HUES64 (cell line): Measurements from ENCODE around the gene GMPPB.

Source experiments
- H3K27ac ChIP-seq: 2 replicates; pipeline ENCODE4 v1.7.0; 2013; ENCODE audit warnings: low read depth, low read length, inconsistent platforms
- H3K27me3 ChIP-seq: 2 replicates; pipeline ENCODE4 v1.6.1; 2013; ENCODE audit warnings: mild to moderate bottlenecking, low read length; ENCODE audit not compliant: insufficient read depth
- H3K36me3 ChIP-seq: 2 replicates; pipeline ENCODE4 v1.6.1; 2013; ENCODE audit warnings: mild to moderate bottlenecking, low read length; ENCODE audit not compliant: insufficient read depth
- H3K4me1 ChIP-seq: 2 replicates; pipeline ENCODE4 v1.6.1; 2013; ENCODE audit warnings: mild to moderate bottlenecking, low read length, moderate library complexity; ENCODE audit not compliant: insufficient read depth
- H3K4me3 ChIP-seq: 2 replicates; pipeline ENCODE4 v1.5.1; 2013; ENCODE audit warnings: mild to moderate bottlenecking, low read length, moderate library complexity
- H3K9ac ChIP-seq: 2 replicates; pipeline ENCODE4 v1.6.1; 2013; ENCODE audit warnings: mild to moderate bottlenecking, low read depth, low read length
- H3K9me3 ChIP-seq: 2 replicates; pipeline ENCODE4 v1.6.1; 2013; ENCODE audit warnings: low read depth, low read length; ENCODE audit not compliant: insufficient read depth
- WGBS: fragments of 150-250, 120-280 bp; methylation state at CpG from one replicate; pipeline ENCODE4 v1.1.7; 2013; ENCODE audit warnings: missing lambda C conversion rate; 5-methylcytosine and 5-hydroxymethylcytosine counted together

Gene GMPPB

DNA sequence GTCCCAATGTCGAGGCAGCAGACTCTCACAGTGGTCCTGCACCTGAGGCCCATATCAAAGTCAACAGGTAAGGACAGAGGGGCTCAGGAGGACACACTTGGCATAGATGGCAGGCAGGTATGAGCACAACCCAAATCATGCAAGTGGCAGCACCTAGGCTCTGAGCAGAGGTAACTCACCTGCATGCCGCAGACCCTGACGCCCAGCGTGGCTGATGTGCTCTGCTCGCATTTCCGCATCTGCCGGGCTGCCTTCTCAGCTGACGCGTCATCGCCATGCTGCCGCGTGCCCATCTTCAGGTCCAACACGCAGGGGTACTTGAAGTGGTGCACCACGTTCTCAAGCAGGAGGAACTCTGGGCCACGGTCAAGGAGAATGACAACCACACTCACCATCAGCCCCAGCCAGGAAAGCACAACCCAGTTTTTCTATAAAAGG, 4.2 kb upstream of the GMPPB start:
- Histone ChIP-seq H3K27ac (no peak overlapping the region), H3K4me3 (no peak overlapping the region), H3K9ac (no peak overlapping the region), H3K9me3 (no peaks in the 10 kb centered on the region), H3K4me1 (no peaks in the 10 kb centered on the region), H3K36me3 (peaks cover 54% of the 10 kb centered on the region), H3K27me3 (no peaks in the 10 kb centered on the region)
- 96% methylated on average over 15 of the region's 15 CpGs for WGBS

DNA sequence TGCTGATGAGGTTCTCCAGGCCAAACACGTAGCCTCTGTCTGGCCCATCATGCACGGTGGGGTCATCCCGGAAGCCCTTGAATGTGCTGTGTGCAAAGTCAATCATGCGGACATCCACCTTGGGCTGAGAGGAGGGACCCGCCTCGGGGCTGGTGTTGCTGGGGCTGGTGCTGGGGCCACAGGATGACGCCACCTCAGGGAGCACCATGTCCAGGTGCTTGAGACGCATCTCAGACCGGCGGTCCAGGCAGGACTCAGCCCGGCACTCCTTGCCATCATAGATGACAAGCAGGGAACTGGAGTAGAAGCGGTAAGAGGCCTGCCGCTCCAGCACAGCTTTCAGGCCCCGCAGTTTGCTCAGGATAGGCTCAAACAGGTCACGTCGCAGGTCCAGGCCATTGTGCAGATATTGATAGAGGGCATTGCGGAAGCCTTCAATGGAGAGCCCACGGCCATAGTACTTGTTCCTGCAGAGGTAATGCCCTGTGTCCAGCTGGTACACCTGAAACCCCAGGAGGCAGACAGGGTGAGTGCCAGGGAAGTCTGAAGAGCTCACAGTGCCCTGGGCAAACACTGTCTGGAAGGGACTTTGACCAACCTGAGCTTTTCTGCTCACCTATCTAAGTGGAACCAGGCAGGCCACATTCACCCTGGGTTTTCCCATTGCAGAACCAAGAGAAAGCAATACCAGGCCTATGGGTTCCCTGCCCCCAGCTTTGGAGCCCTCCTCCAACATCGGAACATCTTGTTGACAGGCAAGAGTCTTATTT, 3.6 kb upstream of the GMPPB start:
- Histone ChIP-seq H3K27me3 (no peaks in the 10 kb centered on the region), H3K36me3 (peaks cover 52% of the 10 kb centered on the region), H3K4me1 (no peaks in the 10 kb centered on the region; the same call in 1 of the 2 replicates), H3K27ac (no peak overlapping the region), H3K9me3 (no peaks in the 10 kb centered on the region), H3K4me3 (no peak overlapping the region), H3K9ac (no peak overlapping the region)
- 94% methylated on average over 19 of the region's 19 CpGs for WGBS

DNA sequence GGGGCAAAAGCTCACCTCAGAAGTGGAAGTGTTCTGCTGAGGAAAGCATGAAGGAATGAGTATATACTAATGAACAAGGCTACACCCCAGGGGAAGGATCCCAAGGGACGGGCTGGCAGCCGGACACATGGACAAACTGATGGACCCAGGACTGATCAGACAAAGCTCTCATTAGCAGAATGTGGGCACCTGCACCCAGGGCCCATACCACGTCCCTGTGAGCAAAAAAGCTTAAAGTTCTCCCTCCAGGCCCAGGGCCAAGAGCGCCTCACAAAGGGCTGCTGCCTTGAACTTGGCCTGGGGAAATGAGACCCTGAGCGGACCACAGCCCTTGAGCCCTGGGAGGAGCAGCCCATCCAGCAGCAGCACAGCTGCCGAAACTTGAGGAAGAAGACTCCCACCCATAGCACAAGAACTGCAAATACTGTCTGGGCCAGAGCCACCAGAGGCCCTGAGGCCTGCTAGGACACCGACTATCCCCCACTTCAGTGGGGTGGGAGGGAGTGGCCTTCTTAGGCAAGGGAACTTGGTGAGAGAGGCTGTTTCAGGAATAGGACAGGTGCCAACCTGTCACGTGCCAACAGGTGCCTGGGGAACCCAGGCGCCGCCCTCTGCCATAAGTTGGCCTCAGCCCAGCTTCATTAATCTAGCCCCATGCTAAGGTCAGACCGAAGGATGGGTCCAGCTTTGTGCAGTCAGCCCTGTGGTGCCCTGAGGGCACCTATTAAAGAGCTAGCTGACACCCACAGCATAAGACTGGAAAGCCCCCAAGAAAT, 2.3 kb upstream of the GMPPB start:
- H3K27me3 ChIP-seq = no peaks in the 10 kb centered on the region
- H3K9ac ChIP-seq = no peak overlapping the region
- H3K36me3 ChIP-seq = peaks cover 52% of the 10 kb centered on the region
- no peak overlapping the region for H3K4me3 ChIP-seq
- no peaks in the 10 kb centered on the region; the same call in 1 of the 2 replicates for H3K4me1 ChIP-seq
- 95% methylated on average over 11 of the region's 11 CpGs for WGBS
- H3K27ac ChIP-seq = no peak overlapping the region
- no peaks in the 10 kb centered on the region for H3K9me3 ChIP-seq

DNA sequence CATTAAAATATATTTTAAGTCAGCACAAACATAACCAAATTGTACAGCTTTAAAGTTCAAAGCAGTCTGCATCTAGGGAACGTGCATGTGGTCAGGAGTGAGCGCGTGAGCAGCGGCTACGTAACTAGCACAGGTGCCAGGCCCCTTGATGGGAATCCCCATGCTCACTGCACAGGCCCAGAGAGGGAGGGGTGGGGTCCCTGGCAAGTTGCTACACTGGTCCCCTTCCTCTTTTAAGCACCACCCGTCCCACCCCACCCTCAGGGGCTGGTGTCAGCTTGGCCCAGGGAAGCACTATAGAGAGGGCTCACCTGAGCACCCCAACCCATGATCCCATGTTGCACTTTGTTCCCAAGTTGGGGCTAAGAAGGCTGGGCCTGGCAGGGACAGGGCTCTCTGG, 835 bp upstream of the GMPPB start:
- 56% methylated on average over 6 of the region's 6 CpGs for WGBS

GRCh38 chr3:49723296-49723627, 489 bp downstream of the GMPPB start:
- H3K36me3 ChIP-seq = peaks cover 45% of the 10 kb centered on the region
- no peaks in the 10 kb centered on the region for H3K27me3 ChIP-seq
- H3K4me1 ChIP-seq = peaks cover 6% of the 10 kb centered on the region; the same call in 1 of the 2 replicates
- H3K9me3 ChIP-seq = no peaks in the 10 kb centered on the region
- H3K27ac ChIP-seq = peak overlapping the region; percentile 90
- H3K9ac ChIP-seq = peak overlapping the region; percentile 95
- peak overlapping the region; percentile 96 for H3K4me3 ChIP-seq
- WGBS = 4% methylated on average over 20 of the region's 20 CpGs

More for the DNA sequence above, 835 bp upstream of the GMPPB start:
- no peaks in the 10 kb centered on the region for H3K9me3 ChIP-seq
- H3K9ac ChIP-seq = peak overlapping the region; percentile 95
- peak overlapping the region; percentile 91 for H3K27ac ChIP-seq
- peak overlapping the region; percentile 96 for H3K4me3 ChIP-seq
- peaks cover 47% of the 10 kb centered on the region for H3K36me3 ChIP-seq
- H3K27me3 ChIP-seq = no peaks in the 10 kb centered on the region
- H3K4me1 ChIP-seq = no peaks in the 10 kb centered on the region; the same call in 1 of the 2 replicates

DNA sequence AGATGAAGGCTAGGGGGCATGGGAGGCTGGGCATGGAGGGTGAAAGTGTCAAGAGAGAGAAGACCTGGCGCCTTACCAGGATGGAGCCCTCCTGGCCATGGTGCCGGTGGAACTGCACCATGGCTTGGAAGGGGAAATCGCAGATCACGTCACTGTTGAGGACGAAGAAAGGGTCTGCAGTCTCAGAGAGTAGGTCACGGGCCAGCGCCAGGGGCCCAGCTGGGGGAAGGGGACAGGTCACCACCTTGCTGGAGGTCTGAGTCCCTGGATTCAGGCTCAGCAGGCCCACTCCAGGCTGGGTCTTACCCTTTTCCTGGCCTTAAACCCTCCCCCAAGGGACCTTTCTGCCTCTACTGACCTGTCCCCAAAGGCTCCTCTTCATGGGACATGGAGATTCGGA, 855 bp downstream of the GMPPB start:
- Histone ChIP-seq H3K4me3 (peak overlapping the region; percentile 96), H3K9ac (peak overlapping the region; percentile 95), H3K4me1 (peaks cover 6% of the 10 kb centered on the region; the same call in 1 of the 2 replicates), H3K36me3 (peaks cover 41% of the 10 kb centered on the region), H3K9me3 (no peaks in the 10 kb centered on the region), H3K27me3 (no peaks in the 10 kb centered on the region), H3K27ac (peak overlapping the region; percentile 90)
- 87% methylated on average over 8 of the region's 8 CpGs for WGBS

DNA sequence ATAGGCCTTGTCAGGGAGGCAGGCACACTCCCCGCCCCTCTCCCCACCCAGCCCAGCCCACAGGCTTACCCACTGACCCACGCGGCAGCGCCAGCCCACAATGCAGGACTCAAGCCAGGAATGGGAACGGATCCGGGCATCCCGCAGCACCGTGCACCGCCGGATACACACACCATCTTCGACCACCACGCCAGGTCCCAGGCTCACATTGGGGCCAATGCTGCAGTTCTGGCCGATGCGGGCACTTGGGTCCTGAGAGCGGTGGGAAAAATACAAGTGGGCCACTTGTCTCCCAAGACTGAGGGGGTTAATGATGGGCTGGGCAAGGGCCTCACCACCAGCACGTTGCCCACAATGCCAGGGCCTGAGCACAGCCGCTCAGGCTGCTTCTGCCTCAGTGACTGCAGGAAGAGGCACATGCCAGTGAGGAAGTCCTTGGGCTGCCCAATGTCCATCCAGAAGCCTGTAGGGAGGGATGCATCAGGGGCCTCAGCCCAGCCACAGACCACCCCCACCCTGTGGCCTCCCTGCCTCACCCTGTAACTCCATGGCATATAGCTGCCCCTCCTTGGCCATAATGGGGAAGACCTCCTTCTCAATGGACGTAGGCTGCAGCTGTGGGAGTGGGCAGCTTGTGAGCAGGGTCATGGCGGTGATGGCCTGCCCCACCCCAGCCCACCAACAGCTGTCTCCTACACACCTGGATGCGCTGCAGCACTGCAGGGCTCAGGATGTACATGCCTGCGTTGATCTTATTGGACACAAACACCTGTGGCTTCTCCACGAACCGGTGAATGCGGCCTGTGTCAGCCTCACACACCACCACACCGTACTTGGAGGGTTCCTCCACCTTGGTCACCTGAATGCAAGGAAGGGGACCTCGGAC, 1.6 kb downstream of the GMPPB start:
- Histone ChIP-seq H3K4me3 (no peak overlapping the region), H3K4me1 (peaks cover 6% of the 10 kb centered on the region; the same call in 1 of the 2 replicates), H3K27me3 (no peaks in the 10 kb centered on the region), H3K36me3 (peaks cover 33% of the 10 kb centered on the region), H3K9me3 (no peaks in the 10 kb centered on the region), H3K27ac (no peak overlapping the region), H3K9ac (no peak overlapping the region)
- 96% methylated on average over 26 of the region's 26 CpGs for WGBS

- H3K36me3 ChIP-seq = peaks cover 28% of the 10 kb centered on the region
- WGBS = 94% methylated on average over 9 of the region's 9 CpGs
Measured at GRCh38 chr3:49721596-49721895, 2.2 kb downstream of the GMPPB start.

GRCh38 chr3:49720855-49721595, 2.7 kb downstream of the GMPPB start:
- Histone ChIP-seq H3K4me1 (peaks cover 6% of the 10 kb centered on the region; the same call in 1 of the 2 replicates), H3K27ac (no peak overlapping the region), H3K4me3 (no peak overlapping the region), H3K36me3 (peaks cover 25% of the 10 kb centered on the region), H3K9me3 (no peaks in the 10 kb centered on the region), H3K9ac (no peak overlapping the region), H3K27me3 (no peaks in the 10 kb centered on the region)
- WGBS = 91% methylated on average over 4 of the region's 4 CpGs

More at GRCh38 chr3:49721596-49721895, 2.2 kb downstream of the GMPPB start:
- Histone ChIP-seq H3K9me3 (no peaks in the 10 kb centered on the region), H3K4me3 (no peak overlapping the region), H3K9ac (no peak overlapping the region), H3K27ac (no peak overlapping the region), H3K27me3 (no peaks in the 10 kb centered on the region), H3K4me1 (peaks cover 6% of the 10 kb centered on the region; the same call in 1 of the 2 replicates)

DNA sequence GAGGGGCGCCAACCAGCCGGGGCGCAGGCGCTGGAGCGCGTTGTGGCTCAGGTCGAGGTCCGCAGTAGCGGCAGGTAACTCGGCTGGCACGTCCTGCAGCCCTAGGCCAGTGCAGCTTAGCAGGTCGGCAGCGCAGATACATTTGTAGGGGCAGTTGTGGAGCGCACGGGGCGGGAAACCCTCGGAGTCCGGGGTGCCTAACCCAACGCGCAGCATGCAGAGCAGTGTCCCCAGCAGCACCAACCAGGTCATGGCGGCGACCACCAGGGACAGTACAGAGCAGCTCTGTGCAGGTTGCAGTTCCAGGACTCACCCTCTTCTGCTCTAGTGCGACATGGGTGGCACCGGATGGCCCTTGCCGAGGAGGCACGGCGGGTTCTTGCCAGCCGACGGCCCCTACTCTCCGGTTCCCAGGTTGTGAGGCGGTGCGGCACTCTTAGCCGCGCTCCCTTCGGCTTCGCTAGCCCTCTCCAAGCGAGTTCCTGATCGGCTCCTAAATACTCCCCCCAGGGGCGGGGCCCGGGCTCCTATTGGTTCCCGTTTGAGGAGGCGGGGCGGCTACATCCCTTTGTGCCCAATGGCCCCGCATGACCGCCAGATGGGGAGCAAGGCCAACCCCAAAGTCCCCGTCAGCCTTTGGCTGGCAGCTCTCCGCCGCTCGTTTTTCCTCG, 4.4 kb downstream of the GMPPB start, which contains the start of gene AMIGO3:
TSS of gene AMIGO3 (minus strand) at position 471 of the 671 bp plus-strand sequence. CDS start at position 252, 219 bp downstream.
- Histone ChIP-seq H3K4me3 (peak within 1 kb of the TSS; percentile 67), H3K9ac (peak within 1 kb of the TSS; percentile 83), H3K9me3 (no peaks in the 10 kb centered on the region), H3K4me1 (peaks cover 6% of the 10 kb centered on the region; the same call in 1 of the 2 replicates), H3K27ac (peak within 1 kb of the TSS; percentile 35; the same call in 1 of the 2 replicates), H3K36me3 (peaks cover 27% of the 10 kb centered on the region), H3K27me3 (no peaks in the 10 kb centered on the region)
- 4% methylated on average over 50 of the region's 50 CpGs for whole genome bisulfite sequencing
